IMR-90 (cell line): Measurements from ENCODE around the gene IKZF3. TPM values are rescaled to one million over a fixed set of nuclear protein-coding genes. Genes with fewer than 3 reads are reported as not detected.
A peak's percentile ranks its signal among the peaks of the same experiment; 100 is the strongest.

ENCODE experiments used
- ATAC-seq: fragments of 200-7000 bp; cut with Tn5 transposase; 2 replicates; pipeline ENCODE4 v1.9.1; 2020; ENCODE audit warnings: low read depth, mild to moderate bottlenecking, moderate library complexity
- BruUV-seq: library from RNA; stranded (reverse); fragments of 400-500 nt; replicated peaks from 2 replicates; lab custom pipeline; 2021; lab: Mats Ljungman, UMichigan
- CTCF ChIA-PET: fragments of 300-600 bp; formaldehyde crosslinking; extraction: SDS; loops from one replicate; lab custom pipeline; 2021; ENCODE audit warnings: antibody characterized with exemption; lab: Yijun Ruan, JAX
- POLR2A ChIA-PET: fragments of 300-600 bp; sonication (Branson Sonifier 250); formaldehyde crosslinking; loops from one replicate; lab custom pipeline; 2022; ENCODE audit warnings: antibody characterized with exemption; ENCODE audit not compliant: unreplicated experiment; lab: Charles Lee
- DNase-seq: peaks from one replicate; pipeline ENCODE4 v3.0.0; 2013
- H2AFZ ChIP-seq: replicated peaks from 2 replicates; pipeline ENCODE3; 2013; ENCODE audit warnings: low read length, mild to moderate bottlenecking; ENCODE audit not compliant: poor library complexity
- H2AK5ac ChIP-seq: 2 replicates; pipeline ENCODE4 v1.6.1; 2013; ENCODE audit warnings: low read depth, low read length, inconsistent platforms
- H2AK9ac ChIP-seq: replicated peaks from 2 replicates; pipeline ENCODE3; 2013; ENCODE audit warnings: mild to moderate bottlenecking, low read depth, low read length, moderate library complexity; ENCODE audit not compliant: poor library complexity
- H2BK120ac ChIP-seq: 2 replicates; pipeline ENCODE4 v1.6.1; 2013; ENCODE audit warnings: low read depth, low read length, inconsistent platforms
- H2BK15ac ChIP-seq: 3 replicates; pipeline ENCODE4 v1.6.1; 2013; ENCODE audit warnings: low read depth, low read length, inconsistent platforms
- H2BK20ac ChIP-seq: 2 replicates; pipeline ENCODE4 v1.6.1; 2013; ENCODE audit warnings: low read depth, mild to moderate bottlenecking, inconsistent platforms, low read length, moderate library complexity
- H2BK5ac ChIP-seq: 2 replicates; pipeline ENCODE4 v1.6.1; 2013; ENCODE audit warnings: mild to moderate bottlenecking, low read depth, low read length, inconsistent platforms; ENCODE audit not compliant: poor library complexity, severe bottlenecking
- H3K14ac ChIP-seq: replicated peaks from 2 replicates; pipeline ENCODE4 v1.6.1; 2013; ENCODE audit warnings: low read depth, low read length, inconsistent platforms
- H3K18ac ChIP-seq: 2 replicates; pipeline ENCODE4 v1.6.1; 2013; ENCODE audit warnings: low read depth, low read length, control low read depth
- H3K23ac ChIP-seq: 2 replicates; pipeline ENCODE4 v1.6.1; 2013; ENCODE audit warnings: low read depth, low read length, inconsistent platforms
- H3K27ac ChIP-seq: 2 replicates; pipeline ENCODE4 v1.5.1; 2013; ENCODE audit warnings: mild to moderate bottlenecking, control low read depth, low read length; ENCODE audit not compliant: insufficient read depth
- H3K27me3 ChIP-seq: 2 replicates; pipeline ENCODE4 v1.6.1; 2013; ENCODE audit warnings: low read length; ENCODE audit not compliant: control insufficient read depth, insufficient read depth
- H3K36me3 ChIP-seq: 2 replicates; pipeline ENCODE4 v1.6.1; 2013; ENCODE audit warnings: low read length, mixed read lengths; ENCODE audit not compliant: control insufficient read depth, insufficient read depth
- H3K4ac ChIP-seq: 2 replicates; pipeline ENCODE4 v1.6.1; 2013; ENCODE audit warnings: low read depth, low read length, inconsistent platforms
- H3K4me1 ChIP-seq: 2 replicates; pipeline ENCODE4 v1.6.1; 2013; ENCODE audit warnings: low read length, mixed read lengths; ENCODE audit not compliant: control insufficient read depth, insufficient read depth
- H3K4me2 ChIP-seq: 2 replicates; pipeline ENCODE4 v1.6.1; 2013; ENCODE audit warnings: low read depth, mild to moderate bottlenecking, control low read depth, low read length, moderate library complexity
- H3K4me3 ChIP-seq: 2 replicates; pipeline ENCODE4 v1.5.1; 2013; ENCODE audit warnings: low read depth, mild to moderate bottlenecking, control low read depth, low read length, moderate library complexity; ENCODE audit not compliant: insufficient read depth
- H3K56ac ChIP-seq: 2 replicates; pipeline ENCODE4 v1.6.1; 2013; ENCODE audit warnings: low read length, inconsistent platforms; ENCODE audit not compliant: insufficient read depth; ENCODE audit errors: extremely low read depth
- H3K79me1 ChIP-seq, 2 experiments: 2 replicates each; pipeline ENCODE4 v1.6.1; 2013; ENCODE audit warnings: low read length in 2 of 2, inconsistent platforms in 1 of 2, low read depth in 1 of 2
- H3K9ac ChIP-seq: 2 replicates; pipeline ENCODE4 v1.6.1; 2013; ENCODE audit warnings: low read depth, low read length, control low read depth
- H3K9me1 ChIP-seq: 2 replicates; pipeline ENCODE4 v1.6.1; 2013; ENCODE audit warnings: low read length, inconsistent platforms; ENCODE audit not compliant: insufficient read depth
- H3K9me3 ChIP-seq: 2 replicates; pipeline ENCODE4 v1.6.1; 2013; ENCODE audit warnings: low read length; ENCODE audit not compliant: control insufficient read depth, insufficient read depth
- H4K20me1 ChIP-seq: 2 replicates; pipeline ENCODE4 v1.6.1; 2013; ENCODE audit warnings: low read length, inconsistent platforms; ENCODE audit not compliant: insufficient read depth
- H4K5ac ChIP-seq: 2 replicates; pipeline ENCODE4 v1.6.1; 2013; ENCODE audit warnings: mild to moderate bottlenecking, low read depth, low read length, control low read depth
- H4K8ac ChIP-seq, 2 experiments: 2 replicates each; pipeline ENCODE4 v1.6.1; 2013; ENCODE audit warnings: low read depth in 2 of 2, low read length in 2 of 2, control low read depth in 1 of 2, inconsistent platforms in 1 of 2
- H4K91ac ChIP-seq: 2 replicates; pipeline ENCODE4 v1.6.1; 2013; ENCODE audit warnings: low read depth, low read length, inconsistent platforms; ENCODE audit not compliant: insufficient read depth
- NFE2L2 ChIP-seq: fragments of 150-350 bp; IDR thresholded peaks from 2 replicates; pipeline ENCODE4 v1.6.1; 2016; ENCODE audit warnings: low read depth, mild to moderate bottlenecking, low read length
- RAD21 ChIP-seq: IDR thresholded peaks from 2 replicates; pipeline ENCODE4 v1.6.1; 2012; ENCODE audit warnings: low read length, improper control_type of control experiment
- WGBS, 2 experiments: methylation state at CpG; one replicate each; pipeline versions ENCODE4 v1.1.5 to v1.1.7; 2013; ENCODE audit warnings: missing lambda C conversion rate in 2 of 2; ENCODE audit not compliant: insufficient read length in 1 of 2; ENCODE audit errors: extremely low coverage in 2 of 2; 5-methylcytosine and 5-hydroxymethylcytosine counted together
- dilution Hi-C: fragments of 300-500 bp; cut with HindIII; formaldehyde crosslinking; loops from one replicate; pipeline ENCODE4 v1.14.3; 2018; ENCODE audit warnings: low sequenced_read_pairs; ENCODE audit not compliant: unreplicated experiment
- in situ Hi-C: fragments of 300-500 bp; cut with MboI; formaldehyde crosslinking; loops from 3 replicates; pipeline ENCODE4 v1.14.3; 2019; ENCODE audit warnings: low sequenced_read_pairs, inconsistent platforms, mixed read lengths
- intact Hi-C: fragments of 100-400 bp; cut with micrococcal nuclease; formaldehyde crosslinking; loops from 2 replicates; pipeline ENCODE4 v1.10.0; 2022
- polyA plus RNA-seq, 3 experiments: library from polyadenylated mRNA; depleted of rRNA; stranded (reverse); fragments of >200 nt; gene quantifications; 2 replicates each; pipeline ENCODE4 v1.2.3, GENCODE V29; 2012; ENCODE audit warnings: low replicate concordance in 1 of 3
- total RNA-seq: library from RNA; depleted of rRNA; stranded (reverse); fragments of >200 nt; gene quantifications from 2 replicates; pipeline ENCODE4 v1.2.3, GENCODE V29; 2012

Gene IKZF3
- total and polyA plus RNA-seq, 2 of the 4 experiments (the other 2 are of a cell fraction): not detected

DNA sequence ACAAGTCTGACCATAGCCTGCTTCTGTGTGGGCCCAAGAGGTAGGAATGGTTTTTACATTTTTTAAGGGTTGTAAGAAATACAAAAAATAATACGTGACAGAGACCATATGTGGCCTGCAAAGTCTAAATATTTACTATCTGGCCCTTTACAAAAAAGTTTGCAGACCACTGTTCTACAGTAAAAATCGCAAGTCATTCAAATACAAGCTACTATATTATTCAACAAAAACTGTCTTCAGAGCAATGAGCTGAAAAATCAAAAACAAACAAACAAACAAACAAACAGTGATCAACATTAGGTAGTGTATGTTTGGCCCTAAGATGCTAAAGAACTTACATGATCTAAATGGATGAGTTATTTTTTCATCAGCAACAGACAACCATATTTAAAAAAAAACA is 32.5 kb downstream of the IKZF3 start:
- no peaks in the 10 kb centered on the region for H3K79me1 ChIP-seq
- H4K20me1 ChIP-seq: no peaks in the 10 kb centered on the region
- WGBS, 2 experiments: no CpG with 5 or more reads among the region's 2 CpGs
- ATAC-seq (no peak), DNase-seq (no peak)
- H3K4ac ChIP-seq: no peak overlapping the region
- H2AK5ac ChIP-seq: no peak overlapping the region
- no peak overlapping the region for H2AK9ac ChIP-seq
- H3K9me1 ChIP-seq: no peaks in the 10 kb centered on the region
- intact Hi-C loops: no loop called here
- dilution Hi-C loops: no loop called here
- ChIA-PET CTCF (interaction anchor here (0.6 kb wide), 1 partner anchor 18 kb away, joined by 4 read pairs; no protein-coding TSS in a partner anchor), POLR2A (no interaction called here)
- H3K9me3 ChIP-seq: peaks cover 5% of the 10 kb centered on the region
- H2AFZ ChIP-seq: no peak overlapping the region
- H3K56ac ChIP-seq: no peak overlapping the region
- no peak overlapping the region for H3K18ac ChIP-seq
- no peak overlapping the region for H4K5ac ChIP-seq
- H2BK120ac ChIP-seq: no peak overlapping the region
- no peak overlapping the region for H2BK5ac ChIP-seq
- no peak overlapping the region for H2BK15ac ChIP-seq
- no peaks in the 10 kb centered on the region for H3K36me3 ChIP-seq
- H3K4me2 ChIP-seq: no peak overlapping the region
- no peak overlapping the region for H2BK20ac ChIP-seq
- H3K9ac ChIP-seq: no peak overlapping the region
- H4K8ac ChIP-seq: no peak overlapping the region
- H3K4me3 ChIP-seq: no peak overlapping the region
- no peak overlapping the region for H4K91ac ChIP-seq
- no TSS peak for BruUV-seq
- peaks cover 16% of the 10 kb centered on the region for H3K27me3 ChIP-seq
- 0 out of 2 replicates have a peak, but pooled peaks have one; percentile 57 for TF ChIP-seq NFE2L2
- no peak for TF ChIP-seq RAD21
- no peak overlapping the region for H3K23ac ChIP-seq
- in situ Hi-C loops: no loop called here
- H3K4me1 ChIP-seq: no peaks in the 10 kb centered on the region
- H3K14ac ChIP-seq: no peak overlapping the region
- no peak overlapping the region for H3K27ac ChIP-seq
